Kidney (tissue), 14 donors: ENCODE data around the gene MUC20. TPM values are rescaled to one million over a fixed set of nuclear protein-coding genes. Genes with fewer than 3 reads are reported as not detected.
"Not testable (repeated sequence)": the region's sequence is repeated elsewhere in the genome, so short reads cannot be mapped to it uniquely, and the experiment has no call there.

Experiments used
- DNase-seq, 5 donors: peaks; one replicate each; pipeline ENCODE4 v3.0.0-alpha.2; 2013 to 2020
- FAIRE-seq: peaks from 2 replicates; lab custom pipeline; 2012; peaks lifted over from hg19 to GRCh38; lab: Jason Lieb, UNC
- H3K27ac ChIP-seq, 2 donors: one replicate each; pipeline ENCODE4 v1.7.0; 2013; ENCODE audit warnings: low read depth in 2 of 2, low read length in 2 of 2, inconsistent platforms in 1 of 2
- H3K27me3 ChIP-seq: one replicate; pipeline ENCODE4 v1.7.1; 2013; ENCODE audit warnings: low read length, inconsistent platforms; ENCODE audit not compliant: control insufficient read depth, insufficient read depth
- H3K36me3 ChIP-seq, 3 donors: one replicate each; pipeline versions ENCODE4 v1.7.0 to v1.7.1; 2013; ENCODE audit warnings: low read length in 3 of 3, control low read depth in 1 of 3, inconsistent platforms in 1 of 3; ENCODE audit not compliant: insufficient read depth in 3 of 3, control insufficient read depth in 2 of 3
- H3K4me1 ChIP-seq, 3 donors: one replicate each; pipeline versions ENCODE4 v1.7.0 to v1.7.1; 2013; ENCODE audit warnings: low read length in 3 of 3, inconsistent platforms in 1 of 3, low read depth in 1 of 3; ENCODE audit not compliant: control insufficient read depth in 2 of 3, insufficient read depth in 2 of 3
- H3K4me3 ChIP-seq, 3 donors: one replicate each; pipeline versions ENCODE4 v1.7.0 to v1.8.1; 2013; ENCODE audit warnings: low read length in 3 of 3, control low read depth in 1 of 3, inconsistent platforms in 1 of 3
- H3K9ac ChIP-seq, 3 donors: one replicate each; pipeline versions ENCODE4 v1.7.0 to v1.7.1; 2013; ENCODE audit warnings: low read length in 3 of 3, control low read depth in 1 of 3, inconsistent platforms in 1 of 3
- H3K9me3 ChIP-seq, 3 donors: one replicate each; pipeline versions ENCODE4 v1.7.0 to v1.7.1; 2013; ENCODE audit warnings: low read length in 3 of 3, control low read depth in 1 of 3, inconsistent platforms in 1 of 3; ENCODE audit not compliant: control insufficient read depth in 2 of 3, insufficient read depth in 1 of 3
- intact Hi-C: fragments of 100-400 bp; cut with DNase I; formaldehyde crosslinking; loops from one replicate; pipeline ENCODE4 v1.11.1; 2022
- microRNA-seq: library from miRNA; unstranded; fragments of <30 nt; microRNA quantifications from one replicate; pipeline ENCODE4 v1.2.0, GENCODE V29; 2020
- polyA plus RNA-seq: library from polyadenylated mRNA; stranded (reverse); fragments of 350-450 nt; fragmentation: Illumina TruSeq; extraction: RNeasy Lipid Tissue Mini Kit (QIAGEN cat#74804); gene quantifications from one replicate; pipeline ENCODE4 v1.2.3, GENCODE V29; 2014; ENCODE audit warnings: low read depth, low replicate concordance; ENCODE audit not compliant: insufficient read depth
- total RNA-seq: library from RNA; stranded (reverse); fragmentation: NEBNext Ultra II Directional; extraction: Animal tissue kit (Norgen Biotek cat#: 25700); gene quantifications from one replicate; pipeline ENCODE4 v1.2.1, GENCODE V29; 2021
- TF ChIP-seq, protein P1 (sequence below): IDR thresholded peaks from 3 replicates; pipeline ENCODE4 v1.5.1; 2012; ENCODE audit warnings: mild to moderate bottlenecking, moderate library complexity, borderline replicate concordance; ENCODE audit not compliant: insufficient read depth; ENCODE audit errors: extremely low read depth
- donor health status: control.
- donor health status: control.
- donor health status: control.
- donor health status: control.
- donor health status: control.
- donor health status: DM: yes; HTN: yes; CAD: no.
- donor health status: Normal renal cell carcinoma (clear cell type).

MUC20 gene
- total and polyA plus RNA-seq, 2 donors from 2014 or later: 42.6 to 53.3 TPM

DNA sequence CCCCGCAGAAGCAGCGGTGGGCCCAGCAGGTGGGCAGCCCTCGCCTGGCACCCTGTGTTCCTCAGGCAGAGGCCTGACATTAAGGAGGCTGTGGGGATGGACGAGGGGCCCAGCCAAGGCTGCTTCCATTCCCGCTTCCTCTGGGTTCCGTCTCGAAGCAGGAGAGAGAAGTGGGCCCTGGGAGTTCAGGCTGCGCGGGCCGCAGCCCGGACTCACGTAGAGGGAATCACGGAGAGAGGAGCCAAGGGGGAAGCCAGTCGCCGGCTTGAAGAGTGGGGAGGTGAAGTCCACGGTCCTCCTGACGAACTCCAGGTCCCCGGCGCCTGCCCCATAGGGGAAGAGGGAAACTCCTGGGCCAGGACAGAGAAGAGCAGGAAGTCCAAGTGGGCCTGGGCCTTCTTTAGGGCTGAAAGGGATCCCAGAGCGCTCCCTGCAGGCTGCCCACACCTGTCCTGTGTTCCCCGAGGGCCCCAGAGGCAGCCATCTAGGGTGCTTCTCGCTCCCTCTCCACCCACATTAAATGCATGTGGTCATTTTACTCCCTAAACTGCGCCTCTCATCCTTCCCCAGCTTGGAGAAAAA is 53.3 kb downstream of the MUC20 start:
- peak in 1 of 5 donors; percentile 46 for DNase-seq

GRCh38 chr3:195774917-195775316 is 54.1 kb downstream of the MUC20 start:
- intact Hi-C loops: no loop called here
- Histone ChIP-seq H3K4me3 (no peak overlapping the region), H3K4me1 (no peaks in the 10 kb centered on the region), H3K9me3 (no peaks in the 10 kb centered on the region), H3K27ac (no peak overlapping the region), H3K36me3 (no peaks in the 10 kb centered on the region), H3K27me3 (no peaks in the 10 kb centered on the region), H3K9ac (no peak overlapping the region)
- DNase-seq (peak in 2 of 5 donors; percentile 28 to 68), FAIRE-seq (no peak)
- TF ChIP-seq, protein P1, sequence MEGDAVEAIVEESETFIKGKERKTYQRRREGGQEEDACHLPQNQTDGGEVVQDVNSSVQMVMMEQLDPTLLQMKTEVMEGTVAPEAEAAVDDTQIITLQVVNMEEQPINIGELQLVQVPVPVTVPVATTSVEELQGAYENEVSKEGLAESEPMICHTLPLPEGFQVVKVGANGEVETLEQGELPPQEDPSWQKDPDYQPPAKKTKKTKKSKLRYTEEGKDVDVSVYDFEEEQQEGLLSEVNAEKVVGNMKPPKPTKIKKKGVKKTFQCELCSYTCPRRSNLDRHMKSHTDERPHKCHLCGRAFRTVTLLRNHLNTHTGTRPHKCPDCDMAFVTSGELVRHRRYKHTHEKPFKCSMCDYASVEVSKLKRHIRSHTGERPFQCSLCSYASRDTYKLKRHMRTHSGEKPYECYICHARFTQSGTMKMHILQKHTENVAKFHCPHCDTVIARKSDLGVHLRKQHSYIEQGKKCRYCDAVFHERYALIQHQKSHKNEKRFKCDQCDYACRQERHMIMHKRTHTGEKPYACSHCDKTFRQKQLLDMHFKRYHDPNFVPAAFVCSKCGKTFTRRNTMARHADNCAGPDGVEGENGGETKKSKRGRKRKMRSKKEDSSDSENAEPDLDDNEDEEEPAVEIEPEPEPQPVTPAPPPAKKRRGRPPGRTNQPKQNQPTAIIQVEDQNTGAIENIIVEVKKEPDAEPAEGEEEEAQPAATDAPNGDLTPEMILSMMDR: peak; percentile 52

More for the DNA sequence above, 53.3 kb downstream of the MUC20 start:
- Histone ChIP-seq H3K27me3 (no peaks in the 10 kb centered on the region), H3K4me1 (no peaks in the 10 kb centered on the region), H3K27ac (no peak overlapping the region), H3K9ac (no peak overlapping the region), H3K36me3 (no peaks in the 10 kb centered on the region), H3K9me3 (no peaks in the 10 kb centered on the region), H3K4me3 (no peak overlapping the region)
- no peak for FAIRE-seq
- intact Hi-C loops: no loop called here
- TF ChIP-seq, protein P1: no peak

DNA sequence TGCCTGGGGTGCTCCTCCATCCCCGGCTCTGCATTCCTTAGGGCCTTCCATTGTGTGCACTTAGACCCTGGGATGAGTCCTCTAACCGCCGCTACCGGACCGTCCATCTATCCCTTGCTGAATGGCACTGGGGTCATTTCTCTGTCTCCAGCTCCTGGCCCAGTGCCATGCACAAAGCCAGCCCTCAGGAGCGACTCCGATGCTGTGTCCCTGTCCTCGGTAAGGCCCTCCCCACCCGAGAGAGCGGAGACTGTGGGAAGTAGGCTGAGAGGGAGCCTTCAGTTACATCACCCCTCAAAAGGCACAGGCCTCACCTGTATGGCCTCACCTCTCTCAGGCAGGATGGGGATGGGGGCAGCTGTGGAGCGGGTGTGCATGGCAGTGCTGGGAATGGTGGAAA is 57.2 kb downstream of the MUC20 start:
- Histone ChIP-seq H3K27me3 (no peaks in the 10 kb centered on the region), H3K36me3 (no peaks in the 10 kb centered on the region), H3K9me3 (no peaks in the 10 kb centered on the region), H3K9ac (no peak overlapping the region), H3K27ac (no peak overlapping the region), H3K4me1 (no peaks in the 10 kb centered on the region), H3K4me3 (no peak overlapping the region)
- DNase-seq: peak in 1 of 5 donors; percentile 42
- intact Hi-C loops: no loop called here
- TF ChIP-seq, protein P1: no peak
- no peak for FAIRE-seq

DNA sequence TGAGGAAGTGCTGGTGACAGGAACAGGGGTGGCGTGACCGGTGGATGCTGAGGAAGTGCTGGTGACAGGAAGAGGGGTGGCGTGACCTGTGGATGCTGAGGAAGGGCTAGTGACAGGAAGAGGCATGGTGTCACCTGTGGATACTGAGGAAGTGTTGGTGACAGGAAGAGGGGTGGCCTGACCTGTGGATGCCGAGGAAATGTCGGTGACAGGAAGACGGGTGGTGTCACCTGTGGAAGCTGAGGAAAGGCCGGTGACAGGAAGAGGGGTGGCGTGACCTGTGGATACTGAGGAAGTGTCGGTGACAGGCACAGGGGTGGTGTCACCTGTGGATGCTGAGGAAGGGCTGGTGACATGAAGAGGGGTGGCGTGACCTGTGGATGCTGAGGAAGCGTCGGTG is 60.5 kb downstream of the MUC20 start:
- H3K4me1 ChIP-seq, H3K9me3 ChIP-seq, intact Hi-C loops, H3K27me3 ChIP-seq, FAIRE-seq, H3K27ac ChIP-seq, H3K9ac ChIP-seq, H3K36me3 ChIP-seq, H3K4me3 ChIP-seq: not testable (repeated sequence)
- peak in 1 of 5 donors; percentile 23 for DNase-seq

Small RNA genes lying within 50 kb of the gene (microRNA-seq; reads per million reads assigned to microRNA genes)
- not detected for gene MIR570

Other genes with a start within 250 kb of the MUC20 start
- 49.0 TPM for gene PPP1R2, start 177.7 kb upstream of the MUC20 start, total RNA-seq
- 34.0 TPM for gene PPP1R2, start 177.7 kb upstream of the MUC20 start, polyA plus RNA-seq
- gene APOD, start 137.0 kb upstream of the MUC20 start, total RNA-seq: 24.4 TPM
- gene APOD, start 137.0 kb upstream of the MUC20 start, polyA plus RNA-seq: 12.9 TPM
- 0.19 TPM for gene MUC4, start 91.0 kb downstream of the MUC20 start, total RNA-seq
- not detected for gene MUC4, start 91.0 kb downstream of the MUC20 start, polyA plus RNA-seq
- 42.5 TPM for gene TNK2, start 187.6 kb downstream of the MUC20 start, total RNA-seq
- 14.7 TPM for gene TNK2, start 187.6 kb downstream of the MUC20 start, polyA plus RNA-seq